ENCODE results near the gene TEK. TPM values are rescaled to one million over a fixed set of nuclear protein-coding genes. Genes with fewer than 3 reads are reported as not detected.

Gene TEK
- polyA plus RNA-seq, 1 donor (not counting 4 experiments of a cell fraction or from before 2014, with no cell fraction given): 0.03 TPM

DNA sequence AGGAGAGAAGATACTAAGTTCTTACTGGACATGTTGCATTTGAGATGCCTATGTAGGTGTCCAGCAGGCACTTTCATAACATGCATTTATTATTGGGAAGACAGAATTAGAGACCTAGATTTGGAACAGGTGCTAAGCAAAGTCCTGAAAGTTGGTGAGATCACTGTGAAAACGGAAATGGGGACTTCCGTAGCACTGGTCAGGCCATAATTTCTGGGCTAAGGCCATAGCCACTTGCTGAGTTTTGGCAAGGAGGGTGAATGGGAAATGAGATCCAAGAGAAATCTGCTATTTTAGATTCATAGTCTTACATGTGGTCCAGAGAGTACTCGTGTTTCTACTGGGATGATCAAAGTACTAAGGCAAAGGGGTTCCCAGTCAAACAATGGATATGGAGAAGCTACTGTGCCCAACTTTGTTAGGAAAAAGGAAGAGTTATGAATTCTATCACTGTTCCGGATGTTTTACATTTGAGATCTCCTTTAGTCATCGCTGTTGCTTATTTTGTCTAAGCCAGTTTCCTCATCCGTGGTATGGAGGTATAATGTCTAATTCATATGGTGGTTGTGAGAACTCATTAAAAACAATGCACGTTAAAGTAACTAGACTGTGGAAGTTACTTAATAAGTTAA is 33.4 kb downstream of the TEK start:
- no peak for TF ChIP-seq EZH2 (IDR thresholded peaks at IDR 0.05; ENCODE audit: low read length)
- TF ChIP-seq, protein P1, sequence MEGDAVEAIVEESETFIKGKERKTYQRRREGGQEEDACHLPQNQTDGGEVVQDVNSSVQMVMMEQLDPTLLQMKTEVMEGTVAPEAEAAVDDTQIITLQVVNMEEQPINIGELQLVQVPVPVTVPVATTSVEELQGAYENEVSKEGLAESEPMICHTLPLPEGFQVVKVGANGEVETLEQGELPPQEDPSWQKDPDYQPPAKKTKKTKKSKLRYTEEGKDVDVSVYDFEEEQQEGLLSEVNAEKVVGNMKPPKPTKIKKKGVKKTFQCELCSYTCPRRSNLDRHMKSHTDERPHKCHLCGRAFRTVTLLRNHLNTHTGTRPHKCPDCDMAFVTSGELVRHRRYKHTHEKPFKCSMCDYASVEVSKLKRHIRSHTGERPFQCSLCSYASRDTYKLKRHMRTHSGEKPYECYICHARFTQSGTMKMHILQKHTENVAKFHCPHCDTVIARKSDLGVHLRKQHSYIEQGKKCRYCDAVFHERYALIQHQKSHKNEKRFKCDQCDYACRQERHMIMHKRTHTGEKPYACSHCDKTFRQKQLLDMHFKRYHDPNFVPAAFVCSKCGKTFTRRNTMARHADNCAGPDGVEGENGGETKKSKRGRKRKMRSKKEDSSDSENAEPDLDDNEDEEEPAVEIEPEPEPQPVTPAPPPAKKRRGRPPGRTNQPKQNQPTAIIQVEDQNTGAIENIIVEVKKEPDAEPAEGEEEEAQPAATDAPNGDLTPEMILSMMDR (optimal IDR thresholded peaks at IDR 0.05 in 1 of 3, IDR thresholded peaks at IDR 0.05 in 1 of 3, conservative IDR thresholded peaks at IDR 0.05 in 1 of 3; ENCODE audit: extremely low read depth in 1 of 3, insufficient read depth in 2 of 3, low read length in 3 of 3): no peak
- dilution Hi-C loops (cut with MboI; ENCODE audit: extremely low pct_ligation_motif_present, low sequenced_read_pairs): no loop called here
- no peak for FAIRE-seq
- H3K27me3 ChIP-seq (ENCODE audit: control insufficient read depth, extremely low read depth, insufficient read depth, low read length): no peaks in the 10 kb centered on the region
- H3K79me2 ChIP-seq (ENCODE audit: control insufficient read depth, insufficient read depth, low read length): no peaks in the 10 kb centered on the region
- H2AFZ ChIP-seq (ENCODE audit: control insufficient read depth, low read length): no peak overlapping the region
- no peak overlapping the region for H3K4me2 ChIP-seq (ENCODE audit: control insufficient read depth, extremely low read depth, insufficient read depth, low read depth, low read length)
- no peak overlapping the region for H3K27ac ChIP-seq (ENCODE audit: control insufficient read depth, insufficient read depth, low read length)
- H3K9ac ChIP-seq (ENCODE audit: control insufficient read depth, extremely low read depth, insufficient read depth, low read length): no peak overlapping the region
- H3K4me1 ChIP-seq (ENCODE audit: control insufficient read depth, extremely low read depth, insufficient read depth, low read length): no peaks in the 10 kb centered on the region
- no peaks in the 10 kb centered on the region for H3K9me3 ChIP-seq (ENCODE audit: control insufficient read depth, low read depth, low read length)
- no peaks in the 10 kb centered on the region for H3K9me1 ChIP-seq (ENCODE audit: control insufficient read depth, extremely low read depth, insufficient read depth, low read length)
- no peak overlapping the region for H3K4me3 ChIP-seq (ENCODE audit: control insufficient read depth in 2 of 3, extremely low read depth in 1 of 3, insufficient read depth in 2 of 3, low read depth in 1 of 3, low read length in 3 of 3)
- no peaks in the 10 kb centered on the region for H4K20me1 ChIP-seq (ENCODE audit: control insufficient read depth, extremely low read depth, insufficient read depth, low read length)
- H3K36me3 ChIP-seq (ENCODE audit: control insufficient read depth in 2 of 2, extremely low read depth in 1 of 2, insufficient read depth in 2 of 2, low read length in 2 of 2): no peaks in the 10 kb centered on the region
- DNase-seq (ENCODE audit: low read depth, low spot score): no peak

DNA sequence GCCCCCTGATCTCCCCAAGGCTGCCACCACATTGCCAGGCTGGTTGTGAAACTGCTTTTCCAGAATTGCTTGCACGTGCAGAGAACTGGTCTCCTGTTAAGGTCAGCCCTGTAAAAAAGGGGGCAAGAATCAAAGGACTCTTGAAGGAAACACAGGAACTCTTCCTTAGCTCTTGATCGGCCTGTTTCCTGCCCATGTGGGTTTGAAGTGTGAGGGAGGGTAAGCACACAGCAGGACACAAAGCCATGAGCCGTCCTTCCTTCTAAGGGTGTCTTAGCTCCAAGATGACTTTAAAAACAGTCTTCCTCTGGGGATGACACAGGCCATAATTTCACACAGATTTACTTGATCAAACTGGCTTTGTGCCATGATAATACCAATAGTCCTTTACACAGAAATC is 36.1 kb downstream of the TEK start:
- Histone ChIP-seq H3K9me3 (ENCODE audit: control insufficient read depth, low read depth, low read length) (no peaks in the 10 kb centered on the region), H3K4me3 (ENCODE audit: control insufficient read depth in 2 of 3, extremely low read depth in 1 of 3, insufficient read depth in 2 of 3, low read depth in 1 of 3, low read length in 3 of 3) (no peak overlapping the region), H3K27ac (ENCODE audit: control insufficient read depth, insufficient read depth, low read length) (no peak overlapping the region), H3K9ac (ENCODE audit: control insufficient read depth, extremely low read depth, insufficient read depth, low read length) (no peak overlapping the region), H3K4me1 (ENCODE audit: control insufficient read depth, extremely low read depth, insufficient read depth, low read length) (no peaks in the 10 kb centered on the region), H3K4me2 (ENCODE audit: control insufficient read depth, extremely low read depth, insufficient read depth, low read depth, low read length) (no peak overlapping the region), H4K20me1 (ENCODE audit: control insufficient read depth, extremely low read depth, insufficient read depth, low read length) (no peaks in the 10 kb centered on the region), H3K27me3 (ENCODE audit: control insufficient read depth, extremely low read depth, insufficient read depth, low read length) (no peaks in the 10 kb centered on the region), H3K79me2 (ENCODE audit: control insufficient read depth, insufficient read depth, low read length) (no peaks in the 10 kb centered on the region), H3K36me3 (ENCODE audit: control insufficient read depth in 2 of 2, extremely low read depth in 1 of 2, insufficient read depth in 2 of 2, low read length in 2 of 2) (no peaks in the 10 kb centered on the region), H3K9me1 (ENCODE audit: control insufficient read depth, extremely low read depth, insufficient read depth, low read length) (no peaks in the 10 kb centered on the region), H2AFZ (ENCODE audit: control insufficient read depth, low read length) (no peak overlapping the region)
- dilution Hi-C loops (cut with MboI; ENCODE audit: extremely low pct_ligation_motif_present, low sequenced_read_pairs): no loop called here
- DNase-seq (ENCODE audit: low read depth, low spot score) (no peak), FAIRE-seq (no peak)
- TF ChIP-seq EZH2 (IDR thresholded peaks at IDR 0.05; ENCODE audit: low read length): no peak
- TF ChIP-seq, protein P1 (optimal IDR thresholded peaks at IDR 0.05 in 1 of 3, IDR thresholded peaks at IDR 0.05 in 1 of 3, conservative IDR thresholded peaks at IDR 0.05 in 1 of 3; ENCODE audit: extremely low read depth in 1 of 3, insufficient read depth in 2 of 3, low read length in 3 of 3): no peak
